ENCODE data around the gene CPVL. TPM values are rescaled to one million over a fixed set of nuclear protein-coding genes. Genes with fewer than 3 reads are reported as not detected.

CPVL gene
- total RNA-seq, 1 experiment from 2014 or later, result 1.6 TPM

GRCh38 chr7:29086545-29086944 is 59.8 kb downstream of the CPVL start:
- H3K27me3 ChIP-seq (replicated peaks), result peaks cover 7% of the 10 kb centered on the region; the same call in 1 of the 2 replicates
- H3K9me3 ChIP-seq (replicated peaks), result no peaks in the 10 kb centered on the region
- no peaks in the 10 kb centered on the region for H3K4me1 ChIP-seq (replicated peaks)
- no peak for DNase-seq (ENCODE audit: low read depth in 1 of 2, low spot score in 2 of 2)
- H3K36me3 ChIP-seq, result no peaks in the 10 kb centered on the region
- no peak overlapping the region for H3K27ac ChIP-seq
- H3K4me3 ChIP-seq, result no peak overlapping the region

DNA sequence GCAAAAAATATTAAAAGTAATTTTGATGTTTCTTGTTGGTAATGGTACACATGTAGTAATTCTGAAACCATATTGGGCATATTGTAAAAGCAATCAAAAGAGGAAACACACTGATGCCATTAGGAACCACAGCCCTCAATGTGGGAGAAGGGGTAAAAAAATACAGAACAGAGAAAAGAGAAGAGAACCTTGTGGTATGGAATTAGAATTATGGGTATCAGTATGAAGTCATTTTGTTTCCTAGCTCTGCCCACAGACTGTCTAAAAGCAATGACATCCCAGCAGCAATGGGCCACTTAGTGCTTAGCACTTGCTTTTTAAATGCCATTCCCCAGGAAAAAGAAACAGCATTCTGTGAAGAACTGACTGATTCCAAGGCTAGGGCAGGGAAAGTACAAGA is 61.5 kb downstream of the CPVL start:
- no peak overlapping the region for H3K4me3 ChIP-seq
- H3K9me3 ChIP-seq (replicated peaks), result no peaks in the 10 kb centered on the region
- H3K27ac ChIP-seq, result no peak overlapping the region
- no peaks in the 10 kb centered on the region for H3K4me1 ChIP-seq (replicated peaks)
- DNase-seq (ENCODE audit: low read depth in 1 of 2, low spot score in 2 of 2), result no peak
- no peaks in the 10 kb centered on the region for H3K36me3 ChIP-seq
- H3K27me3 ChIP-seq (replicated peaks), result no peaks in the 10 kb centered on the region; the same call in 1 of the 2 replicates

DNA sequence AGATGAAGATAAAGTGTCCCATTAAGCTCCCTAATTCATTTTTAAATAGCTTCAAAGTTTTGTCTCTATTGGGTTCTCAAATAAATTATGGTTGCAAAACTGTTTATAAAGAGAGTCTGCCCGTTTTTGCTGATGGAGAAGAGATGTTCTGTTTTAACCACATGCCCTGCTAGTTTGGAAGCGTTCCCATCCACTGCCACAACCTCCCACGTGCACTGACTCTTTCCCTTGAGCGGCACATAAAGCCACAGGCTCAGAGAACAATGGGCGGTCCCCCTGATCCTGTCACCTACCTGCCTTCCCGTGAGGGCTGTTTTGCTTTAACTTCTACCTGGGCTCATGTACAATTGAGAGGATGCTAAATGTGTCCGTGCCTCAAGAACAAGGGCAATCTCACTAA is 65.5 kb downstream of the CPVL start:
- H3K36me3 ChIP-seq, result no peaks in the 10 kb centered on the region
- H3K4me1 ChIP-seq (replicated peaks), result no peaks in the 10 kb centered on the region
- no peaks in the 10 kb centered on the region for H3K9me3 ChIP-seq (replicated peaks)
- no peak overlapping the region for H3K4me3 ChIP-seq
- DNase-seq (ENCODE audit: low read depth in 1 of 2, low spot score in 2 of 2), result no peak
- H3K27me3 ChIP-seq (replicated peaks), result peaks cover 6% of the 10 kb centered on the region
- H3K27ac ChIP-seq, result no peak overlapping the region

GRCh38 chr7:29078311-29079260 is 67.8 kb downstream of the CPVL start:
- no peaks in the 10 kb centered on the region for H3K4me1 ChIP-seq (replicated peaks)
- no peak overlapping the region for H3K4me3 ChIP-seq
- H3K36me3 ChIP-seq, result no peaks in the 10 kb centered on the region
- no peaks in the 10 kb centered on the region for H3K9me3 ChIP-seq (replicated peaks)
- peaks cover 6% of the 10 kb centered on the region; the same call in 1 of the 2 replicates for H3K27me3 ChIP-seq (replicated peaks)
- no peak overlapping the region for H3K27ac ChIP-seq
- no peak for DNase-seq (ENCODE audit: low read depth in 1 of 2, low spot score in 2 of 2)

DNA sequence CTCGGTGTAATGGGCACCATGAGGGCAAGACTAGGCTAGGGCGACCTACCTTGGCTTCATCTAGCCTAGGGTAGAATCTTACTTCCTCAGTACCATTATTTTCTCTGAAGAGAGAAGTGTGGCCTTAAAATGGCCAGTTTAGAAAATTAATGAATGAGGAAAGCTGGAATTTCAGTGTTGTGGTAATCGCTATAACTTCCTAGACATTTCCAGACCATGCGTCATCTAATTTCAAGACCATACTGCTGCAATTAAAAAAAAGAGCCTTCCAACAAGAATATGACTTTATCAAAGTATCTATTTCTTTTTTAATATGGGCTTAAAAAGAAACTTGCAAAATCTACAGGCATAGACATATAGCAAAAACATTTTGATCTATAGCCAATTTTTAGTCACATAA is 68.5 kb downstream of the CPVL start:
- DNase-seq (ENCODE audit: low read depth in 1 of 2, low spot score in 2 of 2), result no peak
- Histone ChIP-seq H3K27ac (no peak overlapping the region), H3K4me3 (no peak overlapping the region), H3K36me3 (no peaks in the 10 kb centered on the region), H3K27me3 (replicated peaks) (peaks cover 6% of the 10 kb centered on the region; the same call in 1 of the 2 replicates), H3K4me1 (replicated peaks) (no peaks in the 10 kb centered on the region), H3K9me3 (replicated peaks) (no peaks in the 10 kb centered on the region)

- H3K27ac ChIP-seq, result no peak overlapping the region
- H3K36me3 ChIP-seq, result no peaks in the 10 kb centered on the region
- DNase-seq (ENCODE audit: low read depth in 1 of 2, low spot score in 2 of 2), result no peak
- no peak overlapping the region for H3K4me3 ChIP-seq
- H3K9me3 ChIP-seq (replicated peaks), result no peaks in the 10 kb centered on the region
- H3K4me1 ChIP-seq (replicated peaks), result no peaks in the 10 kb centered on the region
- peaks cover 6% of the 10 kb centered on the region; the same call in 1 of the 2 replicates for H3K27me3 ChIP-seq (replicated peaks)
Observed at GRCh38 chr7:29077176-29077575, 69.2 kb downstream of the CPVL start.

DNA sequence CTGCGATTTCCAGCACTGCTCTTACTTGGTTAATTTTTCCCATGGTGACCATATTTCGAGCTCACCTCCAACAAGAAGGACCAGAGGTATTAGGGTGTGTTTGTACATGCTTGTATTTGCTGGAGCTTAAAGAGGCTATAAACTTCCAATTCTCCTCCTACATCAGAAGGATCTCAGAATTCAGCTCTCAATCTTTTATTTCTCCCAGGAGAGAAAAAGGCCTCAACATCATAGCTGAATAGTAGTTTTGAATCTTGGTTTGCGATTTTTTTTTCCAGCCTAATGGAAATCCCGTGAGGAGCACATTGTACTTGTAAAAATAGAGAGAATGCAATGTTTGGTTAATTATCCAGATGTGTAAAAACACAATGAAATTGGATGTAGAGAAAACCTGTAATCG is 69.7 kb downstream of the CPVL start:
- no peaks in the 10 kb centered on the region for H3K9me3 ChIP-seq (replicated peaks)
- H3K36me3 ChIP-seq, result no peaks in the 10 kb centered on the region
- H3K4me1 ChIP-seq (replicated peaks), result no peaks in the 10 kb centered on the region
- no peak overlapping the region for H3K4me3 ChIP-seq
- peaks cover 10% of the 10 kb centered on the region for H3K27me3 ChIP-seq (replicated peaks)
- DNase-seq (ENCODE audit: low read depth in 1 of 2, low spot score in 2 of 2), result no peak
- H3K27ac ChIP-seq, result no peak overlapping the region

GRCh38 chr7:29075606-29076005 is 70.7 kb downstream of the CPVL start:
- Histone ChIP-seq H3K27me3 (replicated peaks) (peaks cover 13% of the 10 kb centered on the region), H3K4me3 (no peak overlapping the region), H3K9me3 (replicated peaks) (no peaks in the 10 kb centered on the region), H3K36me3 (no peaks in the 10 kb centered on the region), H3K27ac (no peak overlapping the region), H3K4me1 (replicated peaks) (no peaks in the 10 kb centered on the region)
- DNase-seq (ENCODE audit: low read depth in 1 of 2, low spot score in 2 of 2), result no peak

DNA sequence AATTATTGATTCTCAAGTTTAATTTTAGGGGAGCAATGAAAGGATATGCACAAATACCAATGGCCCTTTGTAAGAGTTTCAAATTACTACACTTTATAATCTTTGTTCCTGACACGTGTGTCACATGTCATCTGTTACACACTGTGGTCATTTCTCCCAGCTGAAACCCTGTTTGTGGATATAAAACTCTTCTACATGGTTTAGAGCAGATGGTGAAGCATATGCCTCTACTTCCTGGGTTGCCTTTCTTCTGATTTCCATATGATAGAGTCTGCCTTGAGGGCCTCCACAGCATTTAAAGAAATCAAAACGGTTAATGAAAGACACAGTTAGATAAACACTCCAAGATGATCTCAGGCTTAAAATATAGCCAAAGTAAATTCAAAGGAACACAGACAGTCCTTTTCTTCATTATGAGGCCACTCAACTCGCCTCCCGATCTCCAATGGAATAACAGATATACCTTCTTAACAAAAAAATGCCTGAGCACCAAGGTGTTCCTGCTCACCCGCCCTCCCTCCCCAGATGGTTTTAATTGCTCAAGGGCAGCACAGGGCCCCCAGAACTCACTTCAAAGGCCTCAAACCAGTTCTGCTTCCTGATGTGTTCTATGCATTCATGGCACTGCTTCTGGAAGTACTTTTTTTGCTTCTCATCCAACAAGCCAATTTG is 75.0 kb downstream of the CPVL start:
- no peak overlapping the region for H3K4me3 ChIP-seq
- no peaks in the 10 kb centered on the region for H3K4me1 ChIP-seq (replicated peaks)
- DNase-seq (ENCODE audit: low read depth in 1 of 2, low spot score in 2 of 2), result no peak
- no peaks in the 10 kb centered on the region for H3K9me3 ChIP-seq (replicated peaks)
- peaks cover 12% of the 10 kb centered on the region for H3K27me3 ChIP-seq (replicated peaks)
- no peak overlapping the region for H3K27ac ChIP-seq
- H3K36me3 ChIP-seq, result no peaks in the 10 kb centered on the region

GRCh38 chr7:29066641-29067040 is 79.7 kb downstream of the CPVL start:
- no peaks in the 10 kb centered on the region for H3K9me3 ChIP-seq (replicated peaks)
- no peaks in the 10 kb centered on the region for H3K36me3 ChIP-seq
- no peak for DNase-seq (ENCODE audit: low read depth in 1 of 2, low spot score in 2 of 2)
- H3K27ac ChIP-seq, result no peak overlapping the region
- H3K4me1 ChIP-seq (replicated peaks), result no peaks in the 10 kb centered on the region
- H3K27me3 ChIP-seq (replicated peaks), result peaks cover 6% of the 10 kb centered on the region
- H3K4me3 ChIP-seq, result no peak overlapping the region

DNA sequence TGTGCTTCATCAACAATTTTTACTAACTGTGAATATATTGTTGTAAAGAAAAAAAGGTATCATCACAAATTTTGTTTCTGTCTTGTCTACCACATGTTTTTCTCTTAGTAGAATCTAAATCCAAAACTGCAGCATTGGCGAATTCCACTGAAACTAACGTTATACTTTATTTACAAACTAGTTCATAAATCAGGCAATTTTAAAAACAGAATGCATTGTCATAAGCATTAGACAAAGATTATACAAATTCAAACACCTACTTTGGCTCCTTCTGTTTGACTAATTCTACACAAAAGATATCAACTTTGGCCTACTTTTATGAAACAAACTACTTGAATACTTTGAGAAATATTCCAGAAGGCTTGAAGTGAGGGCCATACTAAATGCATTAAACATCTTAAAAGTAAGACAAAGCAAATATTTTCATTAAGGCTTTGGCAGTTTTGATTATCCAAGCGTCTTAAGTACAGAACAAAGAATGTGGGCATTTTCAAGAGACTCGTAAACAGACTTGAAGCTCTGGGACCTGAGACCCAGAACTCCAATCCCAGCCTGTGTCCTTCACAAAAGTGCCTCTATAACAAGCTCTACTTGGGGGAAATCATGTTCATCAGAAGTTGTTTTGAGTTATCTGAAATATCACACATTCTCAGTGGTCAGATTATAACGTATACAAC is 81.0 kb downstream of the CPVL start:
- no peaks in the 10 kb centered on the region for H3K36me3 ChIP-seq
- peaks cover 2% of the 10 kb centered on the region; the same call in 1 of the 2 replicates for H3K27me3 ChIP-seq (replicated peaks)
- H3K4me1 ChIP-seq (replicated peaks), result no peaks in the 10 kb centered on the region
- H3K4me3 ChIP-seq, result no peak overlapping the region
- no peaks in the 10 kb centered on the region for H3K9me3 ChIP-seq (replicated peaks)
- DNase-seq (ENCODE audit: low read depth in 1 of 2, low spot score in 2 of 2), result no peak
- H3K27ac ChIP-seq, result no peak overlapping the region

GRCh38 chr7:29063872-29064271 is 82.5 kb downstream of the CPVL start:
- Histone ChIP-seq H3K4me3 (no peak overlapping the region), H3K9me3 (replicated peaks) (no peaks in the 10 kb centered on the region), H3K27me3 (replicated peaks) (0 out of 2 replicates have a peak, but pooled peaks cover 3% of the 10 kb centered on the region), H3K27ac (no peak overlapping the region), H3K4me1 (replicated peaks) (no peaks in the 10 kb centered on the region), H3K36me3 (no peaks in the 10 kb centered on the region)
- DNase-seq (ENCODE audit: low read depth in 1 of 2, low spot score in 2 of 2), result no peak

DNA sequence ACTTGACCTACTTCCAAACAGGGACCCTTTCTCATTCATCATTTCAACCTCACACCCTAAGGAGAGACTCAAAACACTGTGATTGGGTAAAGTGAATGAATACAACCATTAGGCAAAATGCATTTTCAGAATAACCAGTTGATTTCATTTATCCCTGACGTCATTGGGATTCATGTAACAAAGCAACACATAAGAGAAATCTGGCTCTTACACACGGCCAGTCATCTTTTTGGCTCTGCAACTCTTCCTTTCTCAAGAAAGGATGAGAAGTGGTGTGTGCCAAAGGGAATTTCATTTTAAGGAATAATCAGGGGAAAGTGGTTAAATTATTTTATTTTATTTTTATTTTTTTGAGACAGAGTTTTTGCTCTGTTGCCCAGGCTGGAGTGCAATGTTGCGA is 83.1 kb downstream of the CPVL start:
- 0 out of 2 replicates have a peak, but pooled peaks cover 3% of the 10 kb centered on the region for H3K27me3 ChIP-seq (replicated peaks)
- no peak overlapping the region for H3K27ac ChIP-seq
- no peak overlapping the region for H3K4me3 ChIP-seq
- H3K9me3 ChIP-seq (replicated peaks), result no peaks in the 10 kb centered on the region
- no peaks in the 10 kb centered on the region for H3K4me1 ChIP-seq (replicated peaks)
- H3K36me3 ChIP-seq, result no peaks in the 10 kb centered on the region
- no peak for DNase-seq (ENCODE audit: low read depth in 1 of 2, low spot score in 2 of 2)

Measured in SJSA1 (cell line).